Vagina (tissue), 2 donors: ENCODE data around the gene CKAP5. TPM values are rescaled to one million over a fixed set of nuclear protein-coding genes. Genes with fewer than 3 reads are reported as not detected.

Experiments used
- DNase-seq, 2 donors: peaks; one replicate each; pipeline ENCODE4 v3.0.0-alpha.2; 2017; ENCODE audit errors: extremely low spot score in 2 of 2
- H3K27ac ChIP-seq: fragments of 200-600 bp; sonication (generic); one replicate; pipeline ENCODE4 v1.5.1; 2019
- H3K27me3 ChIP-seq: fragments of 200-600 bp; sonication (generic); one replicate; pipeline ENCODE4 v1.5.1; 2019
- H3K36me3 ChIP-seq, 2 donors: fragments of 200-600 bp; sonication (generic); one replicate each; pipeline ENCODE4 v1.5.1; 2017 to 2019
- H3K4me1 ChIP-seq: fragments of 200-600 bp; sonication (generic); one replicate; pipeline ENCODE4 v1.5.1; 2019
- H3K4me3 ChIP-seq, 2 donors: fragments of 200-600 bp; sonication (generic); 1 replicate in 1 of 2; 2 replicates in 1 of 2; pipeline ENCODE4 v1.5.1; 2016 to 2019
- H3K9me3 ChIP-seq: fragments of 200-600 bp; sonication (generic); one replicate; pipeline ENCODE4 v1.5.1; 2019
- CTCF ChIP-seq, 3 experiments: fragments of 450-650 bp in 2 of 3; fragments of 200-600 bp in 1 of 3; sonication (generic) in 1 of 3; IDR thresholded peaks; one replicate each; pipeline ENCODE4 v1.5.1; 2017 to 2019; ENCODE audit warnings: antibody characterized with exemption in 3 of 3, mild to moderate bottlenecking in 2 of 3, moderate library complexity in 2 of 3
- POLR2A ChIP-seq, 2 donors: fragments of 450-650 bp; IDR thresholded peaks; one replicate each; pipeline ENCODE4 v1.6.1; 2017; ENCODE audit warnings: antibody characterized with exemption in 2 of 2, mild to moderate bottlenecking in 2 of 2, moderate library complexity in 2 of 2
- POLR2AphosphoS5 ChIP-seq, 2 donors: sonication (generic); formaldehyde crosslinking; IDR thresholded peaks; one replicate each; pipeline ENCODE4 v1.9.0; 2017; ENCODE audit warnings: antibody characterized with exemption in 2 of 2, mild to moderate bottlenecking in 2 of 2, low read depth in 1 of 2; ENCODE audit not compliant: insufficient read depth in 1 of 2
- intact Hi-C: fragments of 100-400 bp; cut with DNase I; formaldehyde crosslinking; loops from one replicate; pipeline ENCODE4 v1.15.1; 2023
- total RNA-seq: library from RNA; depleted of rRNA; stranded (reverse); fragments of >200 nt; gene quantifications from one replicate; pipeline ENCODE4 v1.2.3, GENCODE V29; 2016

CKAP5 gene
- total RNA-seq, 1 donor from 2014 or later = 32.9 TPM

DNA sequence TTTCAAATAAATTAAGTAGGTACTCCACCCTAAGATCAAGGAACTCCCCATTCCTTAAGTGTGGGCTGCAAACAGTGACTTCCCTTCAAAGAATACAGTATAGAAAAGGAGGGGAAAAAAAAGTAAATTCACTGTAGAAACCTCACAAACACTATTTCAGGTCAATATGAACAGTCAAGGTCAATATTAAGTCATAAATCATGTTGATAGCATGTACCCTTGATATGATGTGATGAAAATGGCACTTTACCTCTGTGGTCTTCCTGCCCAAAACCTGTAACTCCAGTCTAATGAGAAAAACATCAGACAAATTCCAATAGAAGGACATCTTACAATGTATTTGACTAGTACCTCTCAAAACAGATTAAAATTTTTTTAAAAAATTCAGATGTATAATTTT, 8.2 kb downstream of the CKAP5 start:
- no peaks in the 10 kb centered on the region for H3K36me3 ChIP-seq
- intact Hi-C loops = no loop called here
- H3K9me3 ChIP-seq = no peaks in the 10 kb centered on the region
- H3K27ac ChIP-seq = no peak overlapping the region
- H3K4me1 ChIP-seq = no peaks in the 10 kb centered on the region
- DNase-seq = no peak
- H3K27me3 ChIP-seq = no peaks in the 10 kb centered on the region
- TF ChIP-seq POLR2AphosphoS5 (IDR thresholded peaks at IDR 0.05; ENCODE audit: insufficient read depth in 1 of 2, low read depth in 1 of 2) = no peak
- no peak for TF ChIP-seq POLR2A (IDR thresholded peaks at IDR 0.05)
- no peak for TF ChIP-seq CTCF (IDR thresholded peaks at IDR 0.05)
- H3K4me3 ChIP-seq = no peak overlapping the region

- no peak overlapping the region for H3K4me3 ChIP-seq
- intact Hi-C loops = no loop called here
- no peaks in the 10 kb centered on the region for H3K4me1 ChIP-seq
- H3K36me3 ChIP-seq = no peaks in the 10 kb centered on the region
- H3K9me3 ChIP-seq = no peaks in the 10 kb centered on the region
- TF ChIP-seq CTCF (IDR thresholded peaks at IDR 0.05) (no peak), POLR2A (IDR thresholded peaks at IDR 0.05) (no peak), POLR2AphosphoS5 (IDR thresholded peaks at IDR 0.05; ENCODE audit: insufficient read depth in 1 of 2, low read depth in 1 of 2) (no peak)
- H3K27ac ChIP-seq = no peak overlapping the region
- DNase-seq = no peak
- no peaks in the 10 kb centered on the region for H3K27me3 ChIP-seq
Measured at GRCh38 chr11:46836870-46837269, 9.2 kb downstream of the CKAP5 start.

DNA sequence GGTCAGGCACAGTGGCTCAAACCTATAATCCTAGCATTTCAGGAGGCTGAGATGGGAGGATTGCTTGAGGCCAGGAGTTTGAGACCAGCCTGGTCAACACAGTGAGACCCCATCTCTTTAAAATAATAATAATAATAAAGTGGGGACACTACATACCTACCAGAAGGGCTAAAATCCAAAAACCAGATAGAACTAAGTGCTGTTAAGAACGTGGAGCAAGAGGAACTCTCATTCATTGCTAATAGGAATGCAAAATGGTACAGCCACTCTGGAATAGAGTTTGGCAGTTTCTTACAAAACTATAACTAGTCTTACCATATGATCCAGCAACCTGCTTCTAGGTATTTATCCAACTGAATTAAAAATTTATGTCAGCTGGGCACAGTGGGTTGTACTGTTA, 9.6 kb downstream of the CKAP5 start:
- H3K27ac ChIP-seq = no peak overlapping the region
- no peak for TF ChIP-seq POLR2A (IDR thresholded peaks at IDR 0.05)
- TF ChIP-seq CTCF (IDR thresholded peaks at IDR 0.05) = no peak
- no peak for TF ChIP-seq POLR2AphosphoS5 (IDR thresholded peaks at IDR 0.05; ENCODE audit: insufficient read depth in 1 of 2, low read depth in 1 of 2)
- no peaks in the 10 kb centered on the region for H3K4me1 ChIP-seq
- intact Hi-C loops = no loop called here
- no peaks in the 10 kb centered on the region for H3K27me3 ChIP-seq
- no peak overlapping the region for H3K4me3 ChIP-seq
- no peak for DNase-seq
- H3K36me3 ChIP-seq = no peaks in the 10 kb centered on the region
- no peaks in the 10 kb centered on the region for H3K9me3 ChIP-seq

GRCh38 chr11:46835897-46836296, 10.2 kb downstream of the CKAP5 start:
- intact Hi-C loops = no loop called here
- no peaks in the 10 kb centered on the region for H3K4me1 ChIP-seq
- TF ChIP-seq POLR2AphosphoS5 (IDR thresholded peaks at IDR 0.05; ENCODE audit: insufficient read depth in 1 of 2, low read depth in 1 of 2) (no peak), POLR2A (IDR thresholded peaks at IDR 0.05) (no peak), CTCF (IDR thresholded peaks at IDR 0.05) (no peak)

DNA sequence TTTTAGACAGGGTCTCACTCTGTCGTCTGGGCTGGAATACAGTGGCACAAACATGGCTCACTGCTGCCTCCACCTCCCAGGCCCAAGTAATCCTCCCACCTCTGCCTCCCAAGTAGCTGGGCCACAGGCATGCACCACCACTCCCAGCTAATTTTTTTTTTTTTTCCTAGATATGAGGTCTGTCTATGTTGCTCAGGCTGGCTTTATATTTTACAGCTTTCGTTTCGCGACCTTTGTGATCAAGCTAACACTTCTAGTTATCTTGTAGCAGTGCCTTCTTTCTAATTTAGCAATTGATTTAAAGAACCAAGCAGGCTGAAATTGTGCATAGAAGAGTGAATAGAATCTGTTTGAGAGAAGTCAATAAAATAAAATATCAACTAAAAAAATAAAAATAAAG, 11.3 kb downstream of the CKAP5 start:
- no peak for DNase-seq
- intact Hi-C loops = no loop called here
- no peak for TF ChIP-seq POLR2AphosphoS5 (IDR thresholded peaks at IDR 0.05; ENCODE audit: insufficient read depth in 1 of 2, low read depth in 1 of 2)

More at GRCh38 chr11:46835897-46836296, 10.2 kb downstream of the CKAP5 start:
- Histone ChIP-seq H3K27me3 (no peaks in the 10 kb centered on the region), H3K36me3 (no peaks in the 10 kb centered on the region), H3K9me3 (no peaks in the 10 kb centered on the region), H3K4me3 (no peak overlapping the region), H3K27ac (no peak overlapping the region)
- no peak for DNase-seq

More for the DNA sequence above, 11.3 kb downstream of the CKAP5 start:
- no peaks in the 10 kb centered on the region for H3K4me1 ChIP-seq
- H3K36me3 ChIP-seq = no peaks in the 10 kb centered on the region
- no peak overlapping the region for H3K27ac ChIP-seq
- H3K27me3 ChIP-seq = no peaks in the 10 kb centered on the region
- no peak overlapping the region for H3K4me3 ChIP-seq
- no peaks in the 10 kb centered on the region for H3K9me3 ChIP-seq
